Small intestine (tissue), 7 donors: ENCODE results near the gene PRPS1L1. TPM values are rescaled to one million over a fixed set of nuclear protein-coding genes. Genes with fewer than 3 reads are reported as not detected.

Experiments used
- DNase-seq, 2 donors: peaks; one replicate each; pipeline versions ENCODE4 v3.0.0 to v3.0.0-alpha.2; 2013
- FAIRE-seq: peaks from 2 replicates; lab custom pipeline; 2012; peaks lifted over from hg19 to GRCh38; lab: Jason Lieb, UNC
- H3K27ac ChIP-seq, 3 donors: one replicate each; pipeline ENCODE4 v1.5.1; 2013; ENCODE audit warnings: low read length in 2 of 3, mild to moderate bottlenecking in 2 of 3, control low read depth in 1 of 3, inconsistent platforms in 1 of 3, low read depth in 1 of 3, moderate library complexity in 1 of 3
- H3K27me3 ChIP-seq, 3 donors: one replicate each; pipeline ENCODE4 v1.6.1; 2013; ENCODE audit warnings: low read length in 3 of 3, inconsistent platforms in 1 of 3; ENCODE audit not compliant: control insufficient read depth in 3 of 3, insufficient read depth in 3 of 3
- H3K36me3 ChIP-seq, 3 donors: one replicate each; pipeline ENCODE4 v1.6.1; 2013; ENCODE audit warnings: low read length in 3 of 3, inconsistent platforms in 1 of 3, low read depth in 1 of 3, mild to moderate bottlenecking in 1 of 3, moderate library complexity in 1 of 3; ENCODE audit not compliant: control insufficient read depth in 3 of 3, insufficient read depth in 2 of 3
- H3K4me1 ChIP-seq, 3 donors: one replicate each; pipeline ENCODE4 v1.6.1; 2013; ENCODE audit warnings: low read length in 2 of 3, inconsistent platforms in 1 of 3, low read depth in 1 of 3, mild to moderate bottlenecking in 1 of 3, moderate library complexity in 1 of 3; ENCODE audit not compliant: control insufficient read depth in 3 of 3, insufficient read depth in 2 of 3
- H3K4me3 ChIP-seq, 3 donors: one replicate each; pipeline ENCODE4 v1.5.1; 2013; ENCODE audit warnings: low read length in 3 of 3, control low read depth in 1 of 3, inconsistent platforms in 1 of 3, low read depth in 1 of 3, mild to moderate bottlenecking in 1 of 3, moderate library complexity in 1 of 3
- H3K9me3 ChIP-seq, 2 donors: one replicate each; pipeline ENCODE4 v1.6.1; 2013; ENCODE audit warnings: low read depth in 1 of 2, low read length in 1 of 2; ENCODE audit not compliant: control insufficient read depth in 2 of 2, insufficient read depth in 1 of 2
- WGBS, 3 donors: extraction: QIAGEN DNeasy Blood & Tissue Kit; methylation state at CpG; one replicate each; pipeline ENCODE4 v1.1.7; 2013; 5-methylcytosine and 5-hydroxymethylcytosine counted together
- polyA plus RNA-seq, 4 donors: library from polyadenylated mRNA; stranded (reverse) in 3 of 4; unstranded in 1 of 4; fragments of 200-250 nt in 3 of 4; fragments of 120-200 nt in 1 of 4; gene quantifications; one replicate each; pipeline versions ENCODE4 v1.2.1 to v1.2.3, GENCODE V29; 2013
- donor health status: healthy with polysubstance abuse.
- donor health status: control.
- donor health status: control.
- donor health status: Bipolar disorder and iron deficiency.
- donor health status: healthy.

PRPS1L1 gene
- polyA plus RNA-seq, 4 donors: not detected

GRCh38 chr7:18020138-18020715 lies 7.4 kb downstream of the PRPS1L1 start:
- DNase-seq (peak; percentile 6 to 14), FAIRE-seq (no peak)
- no peaks in the 10 kb centered on the region for H3K27me3 ChIP-seq
- H3K27ac ChIP-seq: no peak overlapping the region
- no peak overlapping the region for H3K4me3 ChIP-seq
- peaks cover 2 to 5% of the 10 kb centered on the region in 2 donors for H3K9me3 ChIP-seq
- WGBS, 3 donors: 49 to 71% (median 52%) methylated on average over 3 of the region's 3 CpGs
- no peaks in the 10 kb centered on the region for H3K36me3 ChIP-seq
- H3K4me1 ChIP-seq: peaks cover 0 to 2% (median 2%) of the 10 kb centered on the region in 3 donors

GRCh38 chr7:18019555-18019954 lies 8.1 kb downstream of the PRPS1L1 start:
- Histone ChIP-seq H3K27me3 (no peaks in the 10 kb centered on the region), H3K9me3 (peaks cover 2 to 5% of the 10 kb centered on the region in 2 donors), H3K27ac (peak overlapping the region in 2 of 3 donors; percentile 32 to 44), H3K36me3 (no peaks in the 10 kb centered on the region), H3K4me3 (no peak overlapping the region), H3K4me1 (peaks cover 0 to 2% (median 2%) of the 10 kb centered on the region in 3 donors)
- WGBS, 3 donors: 6 to 33% (median 25%) methylated on average over 1 of the region's 1 CpG
- FAIRE-seq: no peak
- peak; percentile 28 to 39 for DNase-seq

GRCh38 chr7:18018296-18019215 lies 9.1 kb downstream of the PRPS1L1 start:
- FAIRE-seq: no peak
- H3K27ac ChIP-seq: peak overlapping the region in 1 of 3 donors; percentile 1

GRCh38 chr7:18016547-18017444 lies 10.8 kb downstream of the PRPS1L1 start:
- H3K4me3 ChIP-seq: no peak overlapping the region
- no peak for FAIRE-seq
- 80 to 84% (median 83%) methylated on average over 9 of the region's 9 CpGs for WGBS, 3 donors

More at GRCh38 chr7:18018296-18019215, 9.1 kb downstream of the PRPS1L1 start:
- H3K36me3 ChIP-seq: no peaks in the 10 kb centered on the region
- 62 to 75% (median 72%) methylated on average over 5 of the region's 5 CpGs for whole genome bisulfite sequencing, 3 donors
- no peaks in the 10 kb centered on the region for H3K27me3 ChIP-seq
- peaks cover 2 to 5% of the 10 kb centered on the region in 2 donors for H3K9me3 ChIP-seq
- no peak for DNase-seq
- peaks cover 0 to 2% (median 2%) of the 10 kb centered on the region in 3 donors for H3K4me1 ChIP-seq
- no peak overlapping the region for H3K4me3 ChIP-seq

GRCh38 chr7:18013936-18014335 lies 13.7 kb downstream of the PRPS1L1 start:
- no peak overlapping the region for H3K27ac ChIP-seq

More at GRCh38 chr7:18016547-18017444, 10.8 kb downstream of the PRPS1L1 start:
- Histone ChIP-seq H3K27me3 (no peaks in the 10 kb centered on the region), H3K9me3 (peaks cover 2 to 15% of the 10 kb centered on the region in 2 donors), H3K4me1 (peaks cover 0 to 2% (median 2%) of the 10 kb centered on the region in 3 donors), H3K27ac (no peak overlapping the region), H3K36me3 (no peaks in the 10 kb centered on the region)
- no peak for DNase-seq

GRCh38 chr7:18004372-18004771 lies 23.3 kb downstream of the PRPS1L1 start:
- 86 to 91% (median 87%) methylated on average over 3 of the region's 3 CpGs for WGBS, 3 donors
- Histone ChIP-seq H3K27me3 (no peaks in the 10 kb centered on the region), H3K27ac (no peak overlapping the region), H3K9me3 (peaks cover 0 to 2% of the 10 kb centered on the region in 2 donors), H3K4me3 (no peak overlapping the region), H3K36me3 (no peaks in the 10 kb centered on the region), H3K4me1 (no peaks in the 10 kb centered on the region)
- no peak for FAIRE-seq
- DNase-seq: no peak

More at GRCh38 chr7:18013936-18014335, 13.7 kb downstream of the PRPS1L1 start:
- peaks cover 2 to 10% of the 10 kb centered on the region in 2 donors for H3K9me3 ChIP-seq
- no peaks in the 10 kb centered on the region for H3K4me1 ChIP-seq
- H3K36me3 ChIP-seq: no peaks in the 10 kb centered on the region
- FAIRE-seq (no peak), DNase-seq (peak; percentile 25 to 40)
- H3K4me3 ChIP-seq: no peak overlapping the region
- no peaks in the 10 kb centered on the region for H3K27me3 ChIP-seq

- Histone ChIP-seq H3K36me3 (no peaks in the 10 kb centered on the region), H3K9me3 (peaks cover 0 to 6% of the 10 kb centered on the region in 2 donors), H3K27ac (no peak overlapping the region), H3K4me3 (no peak overlapping the region), H3K27me3 (no peaks in the 10 kb centered on the region), H3K4me1 (no peaks in the 10 kb centered on the region)
- FAIRE-seq (no peak), DNase-seq (no peak)
- 31 to 59% (median 37%) methylated on average over 4 of the region's 4 CpGs for WGBS, 3 donors
These were observed 24.2 kb downstream of the PRPS1L1 start for GRCh38 chr7:18003286-18003994.
